HFFc6 (cell line): ENCODE measurements around the gene METTL23. TPM values are rescaled to one million over a fixed set of nuclear protein-coding genes. Genes with fewer than 3 reads are reported as not detected.

Experiments
- DNase-seq: peaks from one replicate; pipeline ENCODE4 v3.0.0-alpha.2; 2018
- H3K27ac Mint-ChIP-seq: 2 replicates; pipeline ENCODE4 v1.8.0; 2020; ENCODE audit warnings: mild to moderate bottlenecking, mixed read lengths
- H3K27me3 Mint-ChIP-seq: 2 replicates; pipeline ENCODE4 v1.8.0; 2021; ENCODE audit warnings: mild to moderate bottlenecking, moderate library complexity, mixed read lengths; ENCODE audit not compliant: insufficient read depth
- H3K36me3 Mint-ChIP-seq: 2 replicates; pipeline ENCODE4 v1.8.0; 2021; ENCODE audit warnings: low read depth, mixed read lengths
- H3K4me1 Mint-ChIP-seq: 2 replicates; pipeline ENCODE4 v1.8.0; 2020; ENCODE audit warnings: low read depth, mixed read lengths
- H3K4me3 Mint-ChIP-seq: 2 replicates; pipeline ENCODE4 v1.8.0; 2020; ENCODE audit warnings: mild to moderate bottlenecking, moderate library complexity, mixed read lengths
- H3K9me3 Mint-ChIP-seq: 2 replicates; pipeline ENCODE4 v1.8.0; 2020; ENCODE audit warnings: mild to moderate bottlenecking, mixed read lengths
- long read RNA-seq: library from polyadenylated mRNA; unstranded; transcript quantifications from one replicate; pipeline ENCODE4 v2.0.0, GENCODE V29; 2019
- total RNA-seq, 6 experiments: library from RNA; stranded (reverse); fragmentation: NEBNext Ultra II Directional; extraction: Animal tissue kit (Norgen Biotek cat#: 25700); gene quantifications; 2 replicates in 1 of 6; 3 replicates in 5 of 6; pipeline ENCODE4 v1.2.3, GENCODE V29; 2021
- TF ChIP-seq, protein P1 (sequence below): fragments of 200-600 bp; sonication (generic); IDR thresholded peaks from 2 replicates; pipeline ENCODE4 v1.5.0; 2021; ENCODE audit warnings: antibody characterized with exemption, mild to moderate bottlenecking

The METTL23 gene, protein sequence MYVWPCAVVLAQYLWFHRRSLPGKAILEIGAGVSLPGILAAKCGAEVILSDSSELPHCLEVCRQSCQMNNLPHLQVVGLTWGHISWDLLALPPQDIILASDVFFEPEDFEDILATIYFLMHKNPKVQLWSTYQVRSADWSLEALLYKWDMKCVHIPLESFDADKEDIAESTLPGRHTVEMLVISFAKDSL
- 10 to 100 TPM; 30.1 to 32.8 (median 31.1) TPM for total RNA-seq
- long read RNA-seq, transcript METTL23-204 (4 exons, 904 nt): major isoform, 6 of 39 reads
- long read RNA-seq, transcript METTL23-201 (5 exons, 1,155 nt): minor isoform, 5 of 39 reads
- long read RNA-seq, transcript METTL23-206 (5 exons, 581 nt): minor isoform, 5 of 39 reads
- long read RNA-seq, partial matches to known transcripts: 8 of 39 reads
- long read RNA-seq, other reads (novel, unspliced or antisense): 7 of 39 reads

DNA sequence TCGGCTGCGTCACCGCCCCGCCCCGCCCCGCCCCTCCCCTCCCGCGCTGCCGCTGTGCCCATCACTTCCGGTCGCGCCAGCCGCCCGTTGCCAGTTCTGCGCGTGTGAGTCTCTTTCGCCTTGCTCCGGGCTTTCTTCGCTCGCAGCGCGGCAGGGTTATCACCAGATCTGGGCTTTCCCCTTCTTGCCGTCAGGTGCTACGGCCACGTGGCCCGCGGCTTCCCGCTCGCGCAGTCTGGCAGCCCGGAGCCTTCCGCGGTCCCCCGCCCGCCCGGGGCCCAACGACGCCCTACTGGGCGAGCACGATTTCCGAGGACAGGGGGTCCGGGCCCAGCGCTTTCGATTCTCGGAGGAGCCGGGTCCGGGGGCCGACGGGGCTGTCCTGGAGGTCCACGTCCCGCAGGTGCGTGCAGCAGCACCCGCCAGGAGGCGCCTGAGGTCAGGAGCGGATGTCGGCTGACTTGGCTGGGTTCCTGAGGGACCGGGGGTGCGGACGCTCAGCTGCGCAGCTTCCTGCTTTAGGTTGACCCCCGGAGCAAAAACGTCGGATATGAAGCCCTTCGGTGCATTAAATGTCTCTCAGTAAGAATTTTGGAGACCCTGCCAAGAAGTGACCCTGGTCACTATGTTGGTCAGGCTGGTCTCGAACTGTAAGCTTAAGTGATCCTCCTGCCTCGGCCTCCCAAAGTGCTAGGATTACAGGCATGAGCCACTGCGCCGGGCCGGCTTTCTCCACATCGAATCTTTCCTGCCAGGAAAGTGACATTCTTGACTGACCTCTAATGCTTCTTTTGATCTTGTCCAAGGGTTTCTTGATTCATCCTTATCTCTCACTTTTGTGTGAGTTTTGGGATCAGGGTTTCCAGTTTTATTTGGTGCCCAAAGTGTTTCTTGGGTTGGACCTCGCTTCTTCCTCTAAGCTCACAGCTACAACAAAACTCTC is at the start of gene METTL23:
Gene METTL23 (plus strand): TSS at position 64 of the 943 bp plus-strand sequence. CDS start 2,872 bp downstream, outside the sequence.
- Mint-ChIP-seq H3K9me3 (no peaks in the 10 kb centered on the region), H3K27me3 (peaks cover 3% of the 10 kb centered on the region; the same call in 1 of the 2 replicates), H3K4me1 (peaks cover 29% of the 10 kb centered on the region), H3K36me3 (peaks cover 30% of the 10 kb centered on the region), H3K4me3 (peak within 1 kb of the TSS; percentile 95), H3K27ac (peak within 1 kb of the TSS; percentile 96)
- DNase-seq: peak; percentile 57
- TF ChIP-seq, protein P1, sequence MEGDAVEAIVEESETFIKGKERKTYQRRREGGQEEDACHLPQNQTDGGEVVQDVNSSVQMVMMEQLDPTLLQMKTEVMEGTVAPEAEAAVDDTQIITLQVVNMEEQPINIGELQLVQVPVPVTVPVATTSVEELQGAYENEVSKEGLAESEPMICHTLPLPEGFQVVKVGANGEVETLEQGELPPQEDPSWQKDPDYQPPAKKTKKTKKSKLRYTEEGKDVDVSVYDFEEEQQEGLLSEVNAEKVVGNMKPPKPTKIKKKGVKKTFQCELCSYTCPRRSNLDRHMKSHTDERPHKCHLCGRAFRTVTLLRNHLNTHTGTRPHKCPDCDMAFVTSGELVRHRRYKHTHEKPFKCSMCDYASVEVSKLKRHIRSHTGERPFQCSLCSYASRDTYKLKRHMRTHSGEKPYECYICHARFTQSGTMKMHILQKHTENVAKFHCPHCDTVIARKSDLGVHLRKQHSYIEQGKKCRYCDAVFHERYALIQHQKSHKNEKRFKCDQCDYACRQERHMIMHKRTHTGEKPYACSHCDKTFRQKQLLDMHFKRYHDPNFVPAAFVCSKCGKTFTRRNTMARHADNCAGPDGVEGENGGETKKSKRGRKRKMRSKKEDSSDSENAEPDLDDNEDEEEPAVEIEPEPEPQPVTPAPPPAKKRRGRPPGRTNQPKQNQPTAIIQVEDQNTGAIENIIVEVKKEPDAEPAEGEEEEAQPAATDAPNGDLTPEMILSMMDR: peak; percentile 85

DNA sequence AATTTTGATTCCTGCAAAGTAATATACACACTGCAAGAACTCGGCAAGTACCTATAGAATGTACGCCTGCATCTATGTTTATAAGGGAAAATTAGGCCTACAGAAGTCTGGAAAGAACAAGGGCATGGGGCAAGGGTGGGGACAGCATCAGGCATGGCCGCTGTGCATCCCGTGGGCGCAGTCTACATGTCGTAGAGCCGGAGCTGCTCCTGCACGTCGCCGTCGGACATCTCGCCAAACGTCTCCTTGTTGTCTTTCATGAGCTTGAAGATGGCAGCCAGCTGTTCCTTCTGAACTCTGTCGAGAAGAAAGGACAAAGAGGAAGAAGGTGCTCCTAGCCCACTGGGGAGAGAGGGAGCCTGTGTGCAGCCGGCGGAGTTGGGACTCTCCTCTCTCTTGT is 49.2 kb upstream of the METTL23 start:
- peaks cover 34% of the 10 kb centered on the region for H3K4me1 Mint-ChIP-seq
- TF ChIP-seq, protein P1: no peak

DNA sequence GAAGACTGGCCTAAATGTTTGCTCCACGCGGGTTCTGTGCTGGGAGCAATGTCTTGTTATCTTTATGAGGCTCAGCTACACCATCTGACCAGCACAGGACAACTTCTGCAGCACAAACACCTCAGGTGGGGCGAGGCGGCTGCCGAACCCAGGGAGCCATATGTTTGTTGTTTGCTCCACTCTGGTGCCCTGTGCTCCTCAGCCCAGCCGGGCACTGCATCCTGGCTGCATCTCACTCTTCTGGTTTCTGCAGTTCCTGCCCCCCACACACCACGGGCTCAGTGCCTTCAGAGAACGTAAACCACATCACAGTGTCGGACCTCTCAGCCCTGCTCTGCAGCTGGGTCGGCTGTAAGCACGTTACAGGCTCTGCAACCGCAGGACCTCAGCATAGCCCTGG is 48.3 kb upstream of the METTL23 start:
- Mint-ChIP-seq H3K27me3 (peaks cover 6% of the 10 kb centered on the region), H3K4me1 (peaks cover 26% of the 10 kb centered on the region)

More for the DNA sequence above, 49.2 kb upstream of the METTL23 start:
- H3K27ac Mint-ChIP-seq: no peak overlapping the region
- H3K9me3 Mint-ChIP-seq: no peaks in the 10 kb centered on the region; the same call in 1 of the 2 replicates
- no peak overlapping the region for H3K4me3 Mint-ChIP-seq
- peaks cover 20% of the 10 kb centered on the region for H3K36me3 Mint-ChIP-seq
- DNase-seq: no peak
- peaks cover 6% of the 10 kb centered on the region for H3K27me3 Mint-ChIP-seq

DNA sequence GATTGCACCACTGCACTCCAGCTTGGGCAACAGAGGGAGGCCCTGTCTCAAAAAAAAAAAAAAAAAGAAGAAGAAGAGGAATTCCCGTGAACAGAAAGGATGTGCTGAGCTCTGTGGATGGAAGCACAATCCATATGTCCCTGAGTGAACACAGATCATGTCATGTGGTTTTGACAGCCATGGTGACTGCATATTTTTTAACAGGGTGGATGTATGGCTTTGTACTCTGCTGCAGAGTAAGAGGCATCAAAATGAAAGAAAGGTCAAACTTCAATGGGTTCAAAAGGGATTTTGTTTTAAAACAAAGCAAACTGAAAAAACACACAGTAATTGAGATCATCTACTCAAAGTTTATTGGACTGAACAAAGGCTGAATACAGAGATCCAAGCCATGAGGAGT is 47.4 kb upstream of the METTL23 start:
- Mint-ChIP-seq H3K36me3 (peaks cover 17% of the 10 kb centered on the region), H3K27ac (no peak overlapping the region), H3K4me1 (peaks cover 17% of the 10 kb centered on the region), H3K4me3 (no peak overlapping the region), H3K9me3 (no peaks in the 10 kb centered on the region), H3K27me3 (peaks cover 6% of the 10 kb centered on the region)
- no peak for DNase-seq
- TF ChIP-seq, protein P1: no peak

More for the DNA sequence above, 48.3 kb upstream of the METTL23 start:
- no peaks in the 10 kb centered on the region for H3K9me3 Mint-ChIP-seq
- TF ChIP-seq, protein P1: no peak
- H3K27ac Mint-ChIP-seq: no peak overlapping the region
- H3K4me3 Mint-ChIP-seq: no peak overlapping the region
- peaks cover 17% of the 10 kb centered on the region for H3K36me3 Mint-ChIP-seq
- DNase-seq: no peak
